K562 (cell line): ENCODE results near the gene SNX27. TPM values are rescaled to one million over a fixed set of nuclear protein-coding genes. Genes with fewer than 3 reads are reported as not detected.

Source experiments
- ATAC-seq: fragments of 200-7000 bp; cut with Tn5 transposase; 3 replicates; pipeline ENCODE4 v1.9.1; 2020; ENCODE audit warnings: moderate library complexity
- BruUV-seq: library from RNA; stranded (reverse); fragments of 400-500 nt; replicated peaks from 2 replicates; lab custom pipeline; 2021; lab: Mats Ljungman, UMichigan
- CTCF ChIA-PET: fragments of 300-600 bp; formaldehyde crosslinking; extraction: SDS; loops from one replicate; lab custom pipeline; 2021; ENCODE audit warnings: low intra/inter-chr PET ratio; lab: Yijun Ruan, JAX
- POLR2A ChIA-PET: fragments of 300-600, 350-650 bp; sonication (Branson Sonifier 250); formaldehyde crosslinking; extraction: SDS; loops from one replicate; lab custom pipeline; 2021; ENCODE audit warnings: antibody characterized with exemption, inconsistent platforms; lab: Yijun Ruan, JAX
- DNase-seq, 4 experiments: peaks; one replicate each; pipeline versions ENCODE4 v3.0.0 to v3.0.0-alpha.2; 2011 to 2018; ENCODE audit warnings: low spot score in 3 of 4, mixed read lengths in 3 of 4; ENCODE audit errors: extremely low read depth in 1 of 4
- FAIRE-seq: peaks from 2 replicates; lab custom pipeline; 2011; peaks lifted over from hg19 to GRCh38; lab: Jason Lieb, UNC
- H2AFZ ChIP-seq: 2 replicates; pipeline ENCODE4 v1.6.0; 2011; ENCODE audit warnings: low read depth, low read length, control low read depth, inconsistent platforms
- H3K27ac ChIP-seq: fragments of 200-600 bp; 3 replicates; pipeline ENCODE4 v1.8.0; 2011; ENCODE audit warnings: low read depth, mild to moderate bottlenecking, control low read depth, inconsistent platforms, low read length, moderate library complexity, mixed read lengths; ENCODE audit errors: extremely low read depth
- H3K27me3 ChIP-seq, 2 experiments: fragments of 300-600 bp in 1 of 2; 2 replicates in 1 of 2; 3 replicates in 1 of 2; pipeline versions ENCODE4 v1.6.0 to v1.8.0; 2011; ENCODE audit warnings: inconsistent platforms in 2 of 2, low read length in 2 of 2, mild to moderate bottlenecking in 1 of 2, mixed read lengths in 1 of 2, moderate library complexity in 1 of 2; ENCODE audit not compliant: control insufficient read depth in 2 of 2, insufficient read depth in 2 of 2
- H3K36me3 ChIP-seq: fragments of 300-600 bp; 3 replicates; pipeline ENCODE4 v1.8.0; 2011; ENCODE audit warnings: mild to moderate bottlenecking, low read length, inconsistent platforms; ENCODE audit not compliant: control insufficient read depth, insufficient read depth
- H3K4me1 ChIP-seq, 2 experiments: fragments of 200-600 bp in 1 of 2; replicated peaks in 1 of 2; 2 replicates in 1 of 2; 3 replicates in 1 of 2; pipeline versions ENCODE4 v1.5.1 to v1.8.0; 2011; ENCODE audit warnings: inconsistent platforms in 2 of 2, low read length in 2 of 2, mild to moderate bottlenecking in 1 of 2, mixed read lengths in 1 of 2, moderate library complexity in 1 of 2; ENCODE audit not compliant: control insufficient read depth in 2 of 2, insufficient read depth in 2 of 2
- H3K4me2 ChIP-seq: 2 replicates; pipeline ENCODE4 v1.6.1; 2011; ENCODE audit warnings: low read length, control low read depth, inconsistent platforms, mixed read lengths; ENCODE audit not compliant: insufficient read depth
- H3K4me3 ChIP-seq: fragments of 200-600 bp; sonication (generic), shearing (Covaris generic); 2 replicates; pipeline ENCODE4 v1.5.1; 2016; ENCODE audit warnings: control low read depth, inconsistent platforms
- H3K79me2 ChIP-seq: fragments of 200-600 bp; 3 replicates; pipeline ENCODE4 v1.8.0; 2011; ENCODE audit warnings: low read length, inconsistent platforms; ENCODE audit not compliant: control insufficient read depth, insufficient read depth
- H3K9ac ChIP-seq, 2 experiments: 2 replicates each; pipeline versions ENCODE4 v1.6.0 to v1.6.1; 2011; ENCODE audit warnings: low read depth in 2 of 2, low read length in 2 of 2, control low read depth in 1 of 2, inconsistent platforms in 1 of 2, mild to moderate bottlenecking in 1 of 2, mixed read lengths in 1 of 2; ENCODE audit not compliant: insufficient read depth in 1 of 2
- H3K9me1 ChIP-seq: one replicate; pipeline ENCODE4 v1.6.0; 2011; ENCODE audit warnings: inconsistent platforms, mild to moderate bottlenecking, low read length, moderate library complexity; ENCODE audit not compliant: control insufficient read depth, insufficient read depth
- H3K9me3 ChIP-seq: replicated peaks from 2 replicates; pipeline ENCODE4 v1.5.1; 2011; ENCODE audit warnings: low read depth, low read length, inconsistent platforms; ENCODE audit not compliant: control insufficient read depth, insufficient read depth
- H4K20me1 ChIP-seq: replicated peaks from 2 replicates; pipeline ENCODE4 v1.6.1; 2011; ENCODE audit warnings: low read length, inconsistent platforms, mixed read lengths; ENCODE audit not compliant: control insufficient read depth, insufficient read depth
- ARID1B ChIP-seq: fragments of 450-650 bp; IDR thresholded peaks from 2 replicates; pipeline ENCODE4 v1.6.1; 2016; ENCODE audit warnings: antibody characterized with exemption, mild to moderate bottlenecking, inconsistent platforms
- CHD1 ChIP-seq: fragments of 200-600 bp; sonication (generic); IDR thresholded peaks from one replicate; pipeline ENCODE4 v1.6.1; 2012; ENCODE audit warnings: mild to moderate bottlenecking, moderate library complexity, low read length, inconsistent platforms
- CREB1 ChIP-seq, 2 experiments: sonication (generic) in 1 of 2; formaldehyde crosslinking in 1 of 2; IDR thresholded peaks; 2 replicates each; pipeline versions ENCODE4 v1.6.1 to v1.8.0; 2012 to 2022; ENCODE audit warnings: inconsistent platforms in 1 of 2, mild to moderate bottlenecking in 1 of 2, missing genetic modification reagents in 1 of 2, moderate library complexity in 1 of 2
- CREB5 ChIP-seq: fragments of 250-450 bp; sonication (Bioruptor Pico); IDR thresholded peaks from 2 replicates; pipeline ENCODE4 v1.5.0; 2020; ENCODE audit warnings: mild to moderate bottlenecking
- DLX4 ChIP-seq: fragments of 250-450 bp; sonication (Bioruptor Pico); IDR thresholded peaks from 2 replicates; pipeline ENCODE4 v1.6.1; 2021; ENCODE audit warnings: mild to moderate bottlenecking
- EHMT2 ChIP-seq: fragments of 450-650 bp; IDR thresholded peaks from 2 replicates; pipeline ENCODE4 v1.6.1; 2018; ENCODE audit warnings: antibody characterized with exemption
- HNRNPL ChIP-seq: fragments of 200-400 bp; formaldehyde crosslinking; IDR thresholded peaks from 2 replicates; pipeline ENCODE4 v1.6.1; 2017; ENCODE audit warnings: low read depth, mild to moderate bottlenecking, low read length
- JUN ChIP-seq, 2 experiments: sonication (generic) in 1 of 2; formaldehyde crosslinking in 1 of 2; IDR thresholded peaks; 2 replicates each; pipeline versions ENCODE4 v1.6.1 to v1.8.0; 2012 to 2022; ENCODE audit warnings: borderline replicate concordance in 2 of 2, mild to moderate bottlenecking in 2 of 2, improper control_type of control experiment in 1 of 2, low read depth in 1 of 2, low read length in 1 of 2, missing genetic modification reagents in 1 of 2
- KLF13 ChIP-seq: fragments of 450-650 bp; IDR thresholded peaks from 2 replicates; pipeline ENCODE4 v1.6.1; 2016; ENCODE audit warnings: missing genetic modification characterization, low read depth, mild to moderate bottlenecking, missing compliant biosample characterization, moderate library complexity, borderline replicate concordance
- MAZ ChIP-seq, 2 experiments: fragments of 450-650 bp in 1 of 2; sonication (generic) in 1 of 2; formaldehyde crosslinking; IDR thresholded peaks in 1 of 2; conservative IDR thresholded peaks in 1 of 2; 2 replicates each; pipeline versions ENCODE4 v1.4.0 to v1.5.0; 2020; ENCODE audit warnings: mild to moderate bottlenecking in 1 of 2, missing genetic modification reagents in 1 of 2
- POLR2H ChIP-seq: IDR thresholded peaks from 2 replicates; pipeline ENCODE4 v1.6.1; 2016; ENCODE audit warnings: missing genetic modification characterization, low read depth, mild to moderate bottlenecking, control low read depth, missing compliant biosample characterization, moderate library complexity
- SMARCE1 ChIP-seq: fragments of 450-650 bp; IDR thresholded peaks from 2 replicates; pipeline ENCODE4 v1.7.1; 2016; ENCODE audit warnings: mild to moderate bottlenecking
- TAF9B ChIP-seq: fragments of 450-650 bp; IDR thresholded peaks from 2 replicates; pipeline ENCODE4 v1.6.1; 2018; ENCODE audit warnings: mild to moderate bottlenecking; ENCODE audit not compliant: partially characterized antibody
- THAP12 ChIP-seq: fragments of 250-450 bp; sonication (Bioruptor Pico); IDR thresholded peaks from 2 replicates; pipeline ENCODE4 v1.9.0; 2021; ENCODE audit warnings: mild to moderate bottlenecking, inconsistent platforms
- U2AF1 ChIP-seq: fragments of 200-400 bp; formaldehyde crosslinking; optimal IDR thresholded peaks from 2 replicates; pipeline ENCODE3; 2017; ENCODE audit warnings: mild to moderate bottlenecking, low read depth, low read length, moderate library complexity
- XRCC5 ChIP-seq: fragments of 200-400 bp; formaldehyde crosslinking; IDR thresholded peaks from 2 replicates; pipeline ENCODE4 v1.6.1; 2017; ENCODE audit warnings: low read depth, mild to moderate bottlenecking, low read length
- YBX1 ChIP-seq: fragments of 450-650 bp; IDR thresholded peaks from 2 replicates; pipeline ENCODE4 v1.7.1; 2016; ENCODE audit warnings: mild to moderate bottlenecking
- ZFX ChIP-seq: sonication (generic); formaldehyde crosslinking; IDR thresholded peaks from 2 replicates; pipeline ENCODE4 v1.8.0; 2022; ENCODE audit warnings: mild to moderate bottlenecking, missing genetic modification reagents, moderate library complexity
- ZNF76 ChIP-seq: fragments of 250-450 bp; sonication (Bioruptor Pico); IDR thresholded peaks from 2 replicates; pipeline ENCODE4 v1.4.0; 2020; ENCODE audit warnings: mild to moderate bottlenecking, moderate library complexity, borderline replicate concordance
- WGBS: fragments of 100-300 bp; shearing (Covaris generic); methylation state at CpG from one replicate; pipeline ENCODE4 v1.1.6; 2016; ENCODE audit warnings: low coverage, mixed read lengths; ENCODE audit not compliant: insufficient coverage; ENCODE audit errors: missing lambda C conversion rate; 5-methylcytosine and 5-hydroxymethylcytosine counted together
- in situ Hi-C: fragments of 300-500 bp; cut with MboI; formaldehyde crosslinking; loops from 4 replicates; pipeline ENCODE4 v1.15.0; 2018; ENCODE audit warnings: inconsistent platforms, mixed read lengths
- intact Hi-C: fragments of 100-400 bp; cut with micrococcal nuclease; formaldehyde crosslinking; loops from 2 replicates; pipeline ENCODE4 v1.14.2; 2022
- polyA plus RNA-seq, 8 experiments: library from polyadenylated mRNA; depleted of rRNA in 4 of 8; stranded (reverse) in 5 of 8; unstranded in 3 of 8; fragments of >200 nt; fragmentation: Nextera tagmentation in 2 of 8; fragmentation: Illumina TruSeq in 1 of 8; extraction: Ambion mirVana in 2 of 8; extraction: Trizol in 1 of 8; gene quantifications; 2 replicates each; pipeline versions ENCODE4 v1.2.1 to v1.2.3, GENCODE V29; 2011 to 2014; ENCODE audit warnings: inconsistent platforms in 1 of 8, missing spikeins in 1 of 8
- total RNA-seq, 7 experiments: library from RNA; depleted of rRNA in 6 of 7; stranded (reverse); fragments of >200 nt in 6 of 7; fragmentation: Illumina TruSeq in 2 of 7; extraction: Trizol in 2 of 7; gene quantifications; 2 replicates each; pipeline versions ENCODE4 v1.2.1 to v1.2.3, GENCODE V29; 2011 to 2021; ENCODE audit warnings: low replicate concordance in 1 of 7

The SNX27 gene
- total and polyA plus RNA-seq, 9 of the 15 experiments (the other 6 are each of a cell fraction or from before 2014, with no cell fraction given), result 4.5 to 18.7 (median 10.1) TPM

- in situ Hi-C loops (no loop called here), intact Hi-C loops (no loop called here)
- FAIRE-seq, result no peak
- peaks cover 7% of the 10 kb centered on the region; the same call in 2 of the 3 replicates for H3K79me2 ChIP-seq
- ChIA-PET CTCF (no interaction called here), POLR2A (no interaction called here)
- H3K4me1 ChIP-seq, result no peaks in the 10 kb centered on the region; a peak in 1 of 5 replicates
- BruUV-seq, result no TSS peak
- WGBS, result 57% methylated on average over 3 of the region's 3 CpGs
- H3K4me3 ChIP-seq, result no peak overlapping the region
- H3K4me2 ChIP-seq, result no peak overlapping the region
- no peaks in the 10 kb centered on the region for H3K27me3 ChIP-seq
- no peaks in the 10 kb centered on the region for H3K9me3 ChIP-seq
- DNase-seq, result no peak
- H2AFZ ChIP-seq, result no peak overlapping the region
- no peaks in the 10 kb centered on the region for H3K9me1 ChIP-seq
- H3K27ac ChIP-seq, result no peak overlapping the region
- H3K9ac ChIP-seq, result no peak overlapping the region
- H3K36me3 ChIP-seq, result no peaks in the 10 kb centered on the region
- ATAC-seq, result no peak
- no peaks in the 10 kb centered on the region for H4K20me1 ChIP-seq
- TF ChIP-seq ZNF76 (no peak), HNRNPL (no peak), CREB5 (CRISPR knock-in tag) (no peak), CHD1 (no peak), DLX4 (CRISPR knock-in tag) (no peak), EHMT2 (no peak), POLR2H (no peak), U2AF1 (no peak), ARID1B (no peak), ZFX (CRISPR knock-in tag) (no peak), MAZ (CRISPR knock-in tag; conservative IDR thresholded peaks at IDR 0.05 in 1 of 2, IDR thresholded peaks at IDR 0.05 in 1 of 2) (no peak), TAF9B (no peak), KLF13 (no peak), JUN (IDR thresholded peaks at IDR 0.05; ENCODE audit: borderline replicate concordance, low read depth, low read length) (no peak), JUN (CRISPR knock-in tag; IDR thresholded peaks at IDR 0.05; ENCODE audit: borderline replicate concordance) (no peak), CREB1 (IDR thresholded peaks at IDR 0.05) (no peak), CREB1 (CRISPR knock-in tag; IDR thresholded peaks at IDR 0.05) (no peak), YBX1 (no peak), XRCC5 (no peak), THAP12 (CRISPR knock-in tag) (no peak), SMARCE1 (no peak)
Observed at GRCh38 chr1:151626740-151627334, 15.0 kb downstream of the SNX27 start.
